ENCODE measurements around the gene ARMCX2. TPM values are rescaled to one million over a fixed set of nuclear protein-coding genes. Genes with fewer than 3 reads are reported as not detected.

The ARMCX2 gene
- total and polyA plus RNA-seq, 10 of the 15 experiments (the other 5 are each of a cell fraction or from before 2014, with no cell fraction given), result 0.26 to 25.5 (median 11.6) TPM

- 0 out of 2 replicates have a peak, but pooled peaks have one; percentile 15 for TF ChIP-seq MXI1 (IDR thresholded peaks at IDR 0.05; ENCODE audit: low read depth, low read length)
- TF ChIP-seq MAX (IDR thresholded peaks at IDR 0.05; ENCODE audit: low read depth, low read length), result peak; percentile 83
- peak; percentile 88 for TF ChIP-seq CREB1 (IDR thresholded peaks at IDR 0.05; ENCODE audit: low read depth)
- TF ChIP-seq NR2C2 (IDR thresholded peaks at IDR 0.05; ENCODE audit: borderline replicate concordance, control insufficient read depth, insufficient read length, low read depth), result no peak
- peak; percentile 85 for TF ChIP-seq USF2 (IDR thresholded peaks at IDR 0.05; ENCODE audit: borderline replicate concordance, low read depth, low read length)
- peak; percentile 79 to 96 for TF ChIP-seq BHLHE40 (IDR thresholded peaks at IDR 0.05; ENCODE audit: borderline replicate concordance in 1 of 2, low read depth in 2 of 2, low read length in 1 of 2)
- TF ChIP-seq, protein P1, sequence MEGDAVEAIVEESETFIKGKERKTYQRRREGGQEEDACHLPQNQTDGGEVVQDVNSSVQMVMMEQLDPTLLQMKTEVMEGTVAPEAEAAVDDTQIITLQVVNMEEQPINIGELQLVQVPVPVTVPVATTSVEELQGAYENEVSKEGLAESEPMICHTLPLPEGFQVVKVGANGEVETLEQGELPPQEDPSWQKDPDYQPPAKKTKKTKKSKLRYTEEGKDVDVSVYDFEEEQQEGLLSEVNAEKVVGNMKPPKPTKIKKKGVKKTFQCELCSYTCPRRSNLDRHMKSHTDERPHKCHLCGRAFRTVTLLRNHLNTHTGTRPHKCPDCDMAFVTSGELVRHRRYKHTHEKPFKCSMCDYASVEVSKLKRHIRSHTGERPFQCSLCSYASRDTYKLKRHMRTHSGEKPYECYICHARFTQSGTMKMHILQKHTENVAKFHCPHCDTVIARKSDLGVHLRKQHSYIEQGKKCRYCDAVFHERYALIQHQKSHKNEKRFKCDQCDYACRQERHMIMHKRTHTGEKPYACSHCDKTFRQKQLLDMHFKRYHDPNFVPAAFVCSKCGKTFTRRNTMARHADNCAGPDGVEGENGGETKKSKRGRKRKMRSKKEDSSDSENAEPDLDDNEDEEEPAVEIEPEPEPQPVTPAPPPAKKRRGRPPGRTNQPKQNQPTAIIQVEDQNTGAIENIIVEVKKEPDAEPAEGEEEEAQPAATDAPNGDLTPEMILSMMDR (IDR thresholded peaks at IDR 0.05 in 2 of 3, conservative IDR thresholded peaks at IDR 0.05 in 1 of 3; ENCODE audit: control insufficient read depth in 2 of 3, extremely low read depth in 1 of 3, insufficient read depth in 1 of 3, low read depth in 3 of 3, low read length in 3 of 3), result peak; percentile 28 to 51 (median 42); a peak in 4 of 6 replicates
- TF ChIP-seq, protein P2, sequence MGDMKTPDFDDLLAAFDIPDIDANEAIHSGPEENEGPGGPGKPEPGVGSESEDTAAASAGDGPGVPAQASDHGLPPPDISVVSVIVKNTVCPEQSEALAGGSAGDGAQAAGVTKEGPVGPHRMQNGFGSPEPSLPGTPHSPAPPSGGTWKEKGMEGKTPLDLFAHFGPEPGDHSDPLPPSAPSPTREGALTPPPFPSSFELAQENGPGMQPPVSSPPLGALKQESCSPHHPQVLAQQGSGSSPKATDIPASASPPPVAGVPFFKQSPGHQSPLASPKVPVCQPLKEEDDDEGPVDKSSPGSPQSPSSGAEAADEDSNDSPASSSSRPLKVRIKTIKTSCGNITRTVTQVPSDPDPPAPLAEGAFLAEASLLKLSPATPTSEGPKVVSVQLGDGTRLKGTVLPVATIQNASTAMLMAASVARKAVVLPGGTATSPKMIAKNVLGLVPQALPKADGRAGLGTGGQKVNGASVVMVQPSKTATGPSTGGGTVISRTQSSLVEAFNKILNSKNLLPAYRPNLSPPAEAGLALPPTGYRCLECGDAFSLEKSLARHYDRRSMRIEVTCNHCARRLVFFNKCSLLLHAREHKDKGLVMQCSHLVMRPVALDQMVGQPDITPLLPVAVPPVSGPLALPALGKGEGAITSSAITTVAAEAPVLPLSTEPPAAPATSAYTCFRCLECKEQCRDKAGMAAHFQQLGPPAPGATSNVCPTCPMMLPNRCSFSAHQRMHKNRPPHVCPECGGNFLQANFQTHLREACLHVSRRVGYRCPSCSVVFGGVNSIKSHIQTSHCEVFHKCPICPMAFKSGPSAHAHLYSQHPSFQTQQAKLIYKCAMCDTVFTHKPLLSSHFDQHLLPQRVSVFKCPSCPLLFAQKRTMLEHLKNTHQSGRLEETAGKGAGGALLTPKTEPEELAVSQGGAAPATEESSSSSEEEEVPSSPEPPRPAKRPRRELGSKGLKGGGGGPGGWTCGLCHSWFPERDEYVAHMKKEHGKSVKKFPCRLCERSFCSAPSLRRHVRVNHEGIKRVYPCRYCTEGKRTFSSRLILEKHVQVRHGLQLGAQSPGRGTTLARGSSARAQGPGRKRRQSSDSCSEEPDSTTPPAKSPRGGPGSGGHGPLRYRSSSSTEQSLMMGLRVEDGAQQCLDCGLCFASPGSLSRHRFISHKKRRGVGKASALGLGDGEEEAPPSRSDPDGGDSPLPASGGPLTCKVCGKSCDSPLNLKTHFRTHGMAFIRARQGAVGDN (IDR thresholded peaks at IDR 0.05), result peak; percentile 67; the same call in 1 of the 2 replicates
- no peak for TF ChIP-seq POLR2AphosphoS2 (IDR thresholded peaks at IDR 0.05; ENCODE audit: low read depth, low read length)
- peak; percentile 98 for TF ChIP-seq RAD51 (IDR thresholded peaks at IDR 0.05)
- TF ChIP-seq POLR2A (IDR thresholded peaks at IDR 0.05; ENCODE audit: low read depth, low read length), result peak; percentile 68
- TF ChIP-seq JUND (IDR thresholded peaks at IDR 0.05; ENCODE audit: low read depth, low read length), result no peak
These were observed 42.1 kb downstream of the ARMCX2 start, which contains the start of gene ARMCX6 (continued) for GRCh38 chrX:101617211-101618191.
